GM18507 (cell line): Measurements from ENCODE around the gene TPRN.
A peak's percentile ranks its signal among the peaks of the same experiment; 100 is the strongest.

Experiments used
- DNase-seq: peaks from one replicate; pipeline ENCODE4 v3.0.0; 2011; ENCODE audit warnings: low read depth; ENCODE audit not compliant: insufficient read length; ENCODE audit errors: extremely low spot score
- FAIRE-seq: peaks from 2 replicates; lab custom pipeline; 2011; peaks lifted over from hg19 to GRCh38; lab: Jason Lieb, UNC

TPRN gene

DNA sequence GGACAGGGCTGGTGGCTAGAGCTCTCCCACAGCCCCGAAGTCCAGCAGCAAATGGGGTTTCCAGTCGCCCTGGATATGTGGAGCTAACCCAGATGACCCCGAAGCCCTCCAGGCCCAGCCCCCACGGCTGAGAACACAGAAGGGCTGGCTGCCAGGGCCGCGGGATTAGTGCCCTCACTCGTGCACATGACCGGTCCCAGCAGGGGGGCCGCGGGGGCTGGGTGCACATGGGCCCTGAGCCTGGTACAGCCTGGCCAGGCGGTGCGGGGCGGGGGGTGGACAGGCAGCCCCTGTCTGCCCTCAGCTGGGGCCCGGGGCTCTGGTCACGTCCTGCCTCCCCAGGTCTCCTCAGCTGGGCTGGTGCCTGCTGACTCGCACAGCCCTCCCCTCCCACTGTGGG is 6.2 kb downstream of the TPRN start:
- DNase-seq (no peak), FAIRE-seq (no peak)

DNA sequence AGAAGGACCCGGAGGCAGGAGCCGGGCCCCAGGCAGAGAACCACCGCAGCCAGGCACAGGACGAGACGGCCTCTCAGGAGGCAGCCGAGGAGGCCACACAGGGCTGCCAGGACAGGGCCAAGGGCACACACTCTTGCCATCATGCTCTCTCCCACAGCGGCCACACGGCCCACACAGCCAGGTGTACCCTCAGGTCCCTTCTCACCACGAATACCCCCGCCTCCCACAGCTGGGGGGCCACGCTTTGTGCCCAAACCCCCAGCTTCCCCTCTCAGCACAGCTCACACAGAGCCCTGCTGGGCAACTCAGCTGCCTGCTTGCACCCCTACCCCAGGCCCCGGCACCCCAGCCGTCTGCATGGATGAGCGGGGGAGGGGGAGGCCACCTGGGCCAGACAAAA is 6.8 kb downstream of the TPRN start:
- FAIRE-seq (no peak), DNase-seq (no peak)

DNA sequence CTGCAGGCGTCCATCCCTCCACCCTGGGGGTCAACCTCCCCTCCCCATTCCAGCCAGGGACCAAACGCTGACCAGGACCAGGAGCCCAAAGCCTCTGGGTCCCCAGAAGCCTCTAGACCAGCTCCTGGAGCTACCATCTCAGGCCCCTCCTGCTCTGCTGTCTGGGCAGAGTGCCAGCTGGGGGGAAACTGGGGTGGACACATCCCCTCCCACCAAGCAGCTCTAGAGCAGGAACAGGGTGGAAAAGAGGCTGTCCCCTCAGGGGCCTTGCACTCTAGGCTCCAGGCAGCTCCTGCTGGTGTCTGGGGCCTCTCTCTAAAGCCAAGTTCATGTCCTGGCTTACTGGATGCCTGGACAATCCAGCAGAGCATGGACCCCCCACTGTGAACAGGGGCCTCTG is 7.7 kb downstream of the TPRN start:
- DNase-seq (no peak), FAIRE-seq (no peak)

DNA sequence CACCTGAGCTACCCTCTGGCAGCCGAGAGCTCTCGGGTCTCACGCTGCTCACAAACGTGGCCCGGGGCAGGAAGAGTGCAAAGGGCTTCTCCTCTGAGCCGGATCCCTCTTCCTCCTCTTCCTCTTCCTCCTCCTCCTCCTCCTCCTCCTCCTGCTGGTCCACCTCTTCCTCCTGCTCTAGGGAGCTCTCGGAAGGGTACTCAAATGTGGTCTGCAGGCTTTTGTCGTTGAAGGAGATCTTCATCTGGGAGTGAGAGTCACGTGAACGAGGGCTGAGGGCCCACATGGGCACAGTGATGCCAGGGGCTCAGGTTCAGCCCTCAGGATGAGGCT is 8.1 kb downstream of the TPRN start:
- DNase-seq: no peak
- FAIRE-seq: no peak

DNA sequence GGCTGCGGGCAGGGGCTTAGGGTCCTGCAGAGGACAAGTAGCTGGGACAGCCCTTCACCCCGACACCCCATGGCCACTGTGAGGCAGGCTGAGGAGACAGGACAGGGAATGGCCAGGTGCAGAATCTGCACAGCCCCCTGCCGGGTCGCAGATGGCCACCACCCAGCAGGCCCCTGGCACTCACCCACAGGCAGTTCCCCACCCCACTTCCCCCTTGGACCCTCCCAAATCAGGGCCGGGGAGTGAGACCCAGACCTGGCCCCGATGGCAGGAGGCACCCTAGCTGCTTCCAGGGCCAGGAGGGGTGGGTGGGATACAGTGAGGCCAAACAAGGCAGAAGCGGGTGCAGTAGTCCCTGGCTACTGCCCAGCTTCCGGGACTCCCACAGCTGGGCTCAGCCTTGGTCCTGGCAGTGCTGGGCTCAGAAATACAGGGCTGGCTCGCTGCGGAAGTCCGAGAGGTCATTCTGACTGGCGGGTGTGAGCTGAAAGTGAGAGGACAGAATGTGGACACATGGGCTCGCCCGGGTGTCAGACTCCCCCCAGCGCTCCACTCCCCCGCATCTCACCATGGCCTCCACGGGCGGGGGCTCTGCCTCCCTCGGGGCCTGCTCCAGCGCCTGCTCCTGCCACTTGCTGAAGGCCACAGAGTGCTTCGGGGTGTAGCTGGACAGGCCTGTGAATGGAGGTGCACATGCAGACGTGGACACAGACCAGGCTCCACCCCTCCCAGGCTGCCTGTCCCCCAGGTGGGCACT is 8.7 kb downstream of the TPRN start:
- FAIRE-seq: no peak
- no peak for DNase-seq

DNA sequence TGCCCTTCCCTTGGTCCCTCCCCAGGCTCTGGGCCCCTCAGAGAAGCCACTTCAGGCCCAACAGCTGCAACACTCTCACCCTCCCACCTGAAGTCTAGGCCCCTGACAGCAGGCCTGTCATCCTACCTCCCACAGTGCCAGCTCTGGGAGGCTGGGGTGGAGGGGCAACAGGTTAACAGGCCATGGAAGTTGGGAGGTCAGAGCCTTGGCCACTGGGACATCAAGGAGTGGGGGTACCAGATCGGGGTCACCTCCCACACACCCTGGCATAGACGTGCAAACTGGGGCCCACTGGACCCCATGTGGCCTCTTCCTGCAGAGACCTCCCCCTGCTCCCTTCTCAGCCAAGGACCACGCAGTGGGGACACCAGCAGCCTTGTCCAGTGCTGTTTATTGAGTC is 9.3 kb downstream of the TPRN start:
- DNase-seq (no peak), FAIRE-seq (no peak)

DNA sequence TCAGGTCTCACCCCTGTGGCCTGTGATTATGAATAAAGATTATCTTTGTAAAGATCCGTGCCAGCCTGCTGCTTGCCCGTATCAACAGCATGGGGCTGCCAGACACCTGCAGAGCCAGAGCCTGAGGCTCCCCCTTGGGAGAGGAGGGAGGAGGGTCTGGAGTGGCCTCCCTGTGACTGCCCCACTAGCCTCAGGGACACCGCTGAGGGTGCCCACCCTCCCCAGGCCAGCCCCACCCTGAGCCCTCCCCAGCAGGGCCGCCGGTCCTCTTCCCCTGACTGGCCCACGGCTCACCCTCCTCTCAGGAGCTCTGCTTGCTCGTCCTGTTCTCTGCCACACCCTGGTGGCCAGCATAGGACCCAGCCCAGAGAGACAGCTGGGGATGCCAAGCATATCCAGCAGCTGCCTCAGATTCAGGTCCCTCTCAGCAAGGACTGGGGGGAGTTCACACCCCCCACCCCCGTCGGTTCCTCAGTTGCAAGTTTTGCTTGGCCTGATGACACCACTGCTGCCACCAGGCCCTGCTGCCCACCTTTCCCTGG is 10.2 kb downstream of the TPRN start:
- DNase-seq (no peak), FAIRE-seq (no peak)

DNA sequence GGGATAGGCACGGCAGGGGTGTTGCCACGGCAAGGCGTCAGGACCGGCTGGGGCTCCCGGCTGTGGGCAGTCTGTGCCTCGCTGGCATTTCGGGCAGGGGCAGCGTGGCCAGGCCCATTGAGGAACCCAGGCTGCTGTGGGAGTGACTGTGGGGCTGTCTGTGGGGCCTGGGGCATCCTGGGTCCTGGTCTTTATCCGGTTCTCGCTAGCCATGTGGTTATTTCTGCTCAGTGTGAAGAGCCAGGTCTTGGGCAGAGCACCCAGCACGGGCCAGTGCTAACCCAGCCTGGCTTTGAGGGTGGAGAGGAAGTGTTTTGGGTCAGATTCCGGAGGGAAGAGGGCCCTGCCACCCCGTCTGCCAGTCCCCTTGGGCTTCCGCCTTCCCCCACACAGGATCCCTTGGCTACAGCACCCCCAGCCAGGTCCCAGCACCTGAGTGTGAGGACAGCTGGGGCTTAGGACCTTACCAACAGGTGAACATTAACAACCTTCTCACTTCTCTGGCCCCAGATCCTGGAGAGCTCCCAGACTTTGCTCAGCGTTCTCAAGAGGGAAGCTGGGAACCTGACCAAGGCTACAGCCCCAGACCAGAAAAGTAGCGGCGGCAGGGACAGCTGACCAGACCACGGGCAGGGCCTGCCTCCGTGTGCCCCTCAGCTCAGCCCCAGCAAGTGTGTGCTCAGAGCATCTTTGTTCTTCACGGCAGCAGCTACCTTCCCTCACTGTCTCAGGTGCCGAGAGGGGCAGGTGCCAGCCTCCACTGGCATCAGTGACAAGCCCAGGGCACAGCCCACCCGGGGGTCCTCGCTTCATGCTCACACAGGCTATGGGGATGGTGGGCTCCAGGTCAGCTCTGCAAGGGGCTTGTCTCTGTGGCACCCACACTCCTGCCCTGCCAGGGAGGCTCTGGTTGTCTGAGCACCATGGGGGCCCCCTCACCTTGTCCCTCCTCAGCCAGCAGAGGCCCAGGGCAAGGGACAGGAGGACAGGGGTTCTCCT is 10.9 kb downstream of the TPRN start:
- DNase-seq (no peak), FAIRE-seq (no peak)

DNA sequence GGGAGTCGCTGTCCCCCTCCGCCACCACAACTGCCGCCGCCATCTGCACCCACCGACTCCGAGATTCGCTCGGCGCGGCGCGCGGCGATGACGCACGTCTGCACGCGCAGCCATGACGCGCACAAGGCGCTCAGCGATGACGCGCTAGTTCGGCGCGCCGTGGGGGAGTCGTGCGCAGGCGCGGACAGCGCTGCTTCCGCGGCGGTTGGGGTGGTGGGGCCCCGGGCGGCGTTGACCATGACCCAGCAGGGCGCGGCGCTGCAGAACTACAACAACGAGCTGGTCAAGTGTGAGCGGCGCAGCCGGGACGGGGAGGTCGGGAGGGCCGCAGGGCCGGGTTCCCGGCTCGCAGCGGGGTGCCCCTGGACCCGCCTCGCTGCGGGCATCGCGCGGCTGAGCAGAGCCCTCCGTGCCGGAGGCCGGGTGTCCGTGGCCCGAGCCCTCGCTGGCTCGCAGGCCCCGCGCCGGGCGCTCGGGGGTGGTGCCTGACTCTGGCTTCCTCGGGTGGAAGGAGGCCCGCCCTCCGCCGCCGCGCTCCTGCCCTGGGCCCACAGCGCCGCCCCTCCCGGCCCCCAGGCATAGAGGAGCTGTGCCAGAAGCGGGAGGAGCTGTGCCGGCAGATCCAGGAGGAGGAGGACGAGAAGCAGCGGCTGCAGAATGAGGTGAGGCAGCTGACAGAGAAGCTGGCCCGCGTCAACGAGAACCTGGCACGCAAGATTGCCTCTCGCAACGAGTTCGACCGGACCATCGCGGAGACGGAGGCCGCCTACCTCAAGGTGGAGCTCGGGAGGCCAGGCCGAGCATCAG is 11.8 kb downstream of the TPRN start, which contains the start of the genes ANAPC2 and SSNA1:
Gene ANAPC2, minus strand, starts transcription at position 71 of the 807 bp plus-strand sequence. Its CDS starts 28 bp downstream, at position 43.
Gene SSNA1, plus strand, starts transcription at position 187 of the 807 bp plus-strand sequence. Its CDS starts 51 bp downstream, at position 238.
- DNase-seq (peak; percentile 83), FAIRE-seq (peak; percentile 97)

DNA sequence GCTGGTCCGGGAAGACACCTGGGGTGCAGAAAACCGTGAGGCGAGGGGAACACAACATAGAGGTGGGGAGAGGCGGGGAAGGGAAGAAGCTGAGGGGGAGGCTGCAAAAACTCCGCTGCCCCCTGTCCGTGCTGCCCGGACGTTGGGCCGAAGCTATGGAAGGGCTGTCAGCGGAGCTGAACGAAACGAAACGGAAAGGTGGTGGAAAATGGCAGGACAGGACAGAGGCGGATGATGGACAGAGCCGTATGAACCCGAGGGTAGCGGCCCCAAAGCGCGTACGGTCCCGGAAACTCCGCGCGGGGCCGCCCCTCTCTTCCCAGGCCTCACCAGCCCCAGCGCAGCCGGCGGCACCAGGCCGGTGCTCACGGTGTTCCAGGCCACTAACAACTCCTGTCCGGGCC is 12.5 kb downstream of the TPRN start:
- DNase-seq (no peak), FAIRE-seq (no peak)

DNA sequence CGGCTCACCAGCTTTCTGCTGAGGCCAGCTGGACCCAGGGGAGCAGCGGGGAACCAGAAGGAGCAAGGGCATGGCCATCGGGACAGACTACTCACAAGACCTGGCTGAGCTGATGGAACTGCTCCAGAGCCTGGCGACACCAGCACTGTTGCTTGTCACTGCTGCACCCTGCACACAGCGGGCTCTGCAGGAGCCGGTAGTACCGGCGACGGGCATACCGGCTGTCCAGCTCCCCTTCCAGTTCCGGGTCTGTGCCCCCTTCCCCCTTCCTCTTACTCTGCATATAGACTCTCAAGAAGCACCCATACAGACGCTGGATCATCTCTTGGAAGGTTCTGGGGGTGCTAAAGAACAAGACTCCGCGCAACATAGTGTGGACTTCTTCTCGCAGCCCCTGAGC is 13.2 kb downstream of the TPRN start:
- no peak for DNase-seq
- FAIRE-seq: no peak

DNA sequence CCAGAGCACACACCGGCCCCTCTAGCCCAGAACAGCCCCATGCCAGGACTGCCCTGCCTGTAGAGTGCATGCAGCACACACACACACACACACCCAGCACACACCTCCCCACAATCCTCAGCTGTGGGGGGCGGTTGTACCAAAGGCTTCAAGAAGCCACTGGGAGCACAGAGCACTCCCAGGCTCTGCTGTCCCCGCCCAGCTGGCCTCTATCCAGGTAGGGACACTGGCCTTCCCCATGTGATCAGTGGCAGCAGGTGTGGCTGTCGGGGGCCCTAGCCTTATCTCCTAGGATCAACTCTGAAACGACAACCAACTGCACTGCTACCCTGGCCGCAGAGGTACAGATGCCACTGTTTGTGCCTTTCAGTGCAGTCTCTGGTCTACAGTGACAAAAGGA is 14.2 kb downstream of the TPRN start:
- FAIRE-seq (no peak), DNase-seq (no peak)

DNA sequence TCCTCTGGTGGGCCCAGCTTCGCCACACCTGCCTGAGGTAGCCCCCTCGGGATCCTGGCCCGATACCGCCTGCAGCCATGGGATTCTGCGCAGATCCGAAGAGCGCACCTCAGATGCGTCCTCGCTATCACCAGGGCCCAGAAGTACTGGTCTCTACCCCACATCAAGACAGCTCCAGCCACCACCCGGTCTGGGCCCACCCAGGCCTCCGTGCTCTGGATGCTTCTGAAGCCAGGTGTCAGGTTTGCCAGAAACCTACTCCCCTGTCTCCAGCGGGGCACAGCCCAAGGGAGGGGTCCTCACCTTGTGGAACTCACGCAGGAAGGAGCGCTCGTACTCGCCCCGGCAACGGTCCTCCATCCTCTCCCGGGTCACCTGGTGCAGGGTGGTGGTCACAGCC is 14.6 kb downstream of the TPRN start:
- DNase-seq (no peak), FAIRE-seq (no peak)

DNA sequence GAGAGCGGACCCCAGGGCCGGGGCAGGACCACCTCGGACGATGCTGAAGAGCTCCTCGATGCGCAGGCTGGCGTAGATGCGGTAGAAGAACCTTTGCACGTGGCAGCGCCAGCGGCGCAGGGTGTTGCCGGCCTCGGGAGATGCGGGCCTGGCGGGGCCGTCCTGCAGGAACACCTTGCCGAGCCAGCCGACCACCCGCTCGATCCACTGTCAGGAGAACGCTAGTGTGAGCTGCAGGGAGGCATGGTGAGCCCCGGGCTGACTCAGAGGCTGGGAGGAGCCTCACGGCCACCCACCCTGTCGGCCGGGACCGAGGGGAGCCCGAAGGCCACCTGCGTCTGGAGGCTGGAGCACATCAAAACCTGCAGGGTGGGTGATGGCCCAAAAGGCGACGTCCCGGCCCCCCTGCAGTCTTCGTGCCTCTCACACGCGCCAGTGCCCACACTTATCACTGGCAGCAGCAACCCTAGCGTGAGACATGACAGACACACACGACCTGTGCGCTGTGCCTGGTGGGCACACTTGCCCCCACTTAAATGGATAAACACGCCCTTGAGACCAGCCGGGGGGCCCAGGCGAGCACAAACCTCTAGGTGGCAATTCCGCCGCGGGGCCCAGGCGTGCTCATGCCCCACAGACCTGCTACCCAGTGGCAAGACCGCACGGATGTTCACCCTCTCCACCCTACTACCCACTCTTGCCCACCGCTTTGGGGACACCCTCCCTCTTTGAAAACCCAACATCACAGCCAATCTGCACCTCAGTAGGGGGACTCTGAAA is 15.5 kb downstream of the TPRN start:
- no peak for FAIRE-seq
- no peak for DNase-seq

DNA sequence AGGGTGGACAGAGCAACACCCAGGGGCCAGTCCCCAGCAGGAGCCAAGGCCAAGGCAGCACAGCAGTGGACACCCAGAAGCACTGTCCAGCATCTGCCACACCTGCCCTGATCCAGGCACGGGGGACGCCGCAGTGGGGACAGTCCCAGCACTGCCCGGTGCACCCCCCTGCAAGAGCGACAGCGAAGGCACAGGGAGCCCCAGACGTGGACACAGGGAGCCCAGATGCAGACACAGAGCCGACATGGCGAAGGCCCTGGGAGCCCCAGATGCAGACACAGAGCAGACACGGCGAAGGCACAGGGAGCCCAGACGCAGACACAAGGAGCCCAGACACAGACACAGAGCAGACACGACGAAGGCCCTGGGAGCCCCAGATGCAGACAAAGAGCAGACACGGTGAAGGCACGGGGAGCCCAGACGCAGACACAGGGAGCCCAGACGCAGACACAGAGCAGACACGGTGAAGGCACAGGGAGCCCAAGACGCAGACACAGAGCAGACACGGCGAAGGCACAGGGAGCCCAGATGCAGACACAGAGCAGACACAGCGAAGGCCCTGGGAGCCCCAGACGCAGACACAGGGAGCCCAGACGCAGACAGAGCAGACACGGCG is 16.5 kb downstream of the TPRN start:
- no peak for DNase-seq
- no peak for FAIRE-seq

DNA sequence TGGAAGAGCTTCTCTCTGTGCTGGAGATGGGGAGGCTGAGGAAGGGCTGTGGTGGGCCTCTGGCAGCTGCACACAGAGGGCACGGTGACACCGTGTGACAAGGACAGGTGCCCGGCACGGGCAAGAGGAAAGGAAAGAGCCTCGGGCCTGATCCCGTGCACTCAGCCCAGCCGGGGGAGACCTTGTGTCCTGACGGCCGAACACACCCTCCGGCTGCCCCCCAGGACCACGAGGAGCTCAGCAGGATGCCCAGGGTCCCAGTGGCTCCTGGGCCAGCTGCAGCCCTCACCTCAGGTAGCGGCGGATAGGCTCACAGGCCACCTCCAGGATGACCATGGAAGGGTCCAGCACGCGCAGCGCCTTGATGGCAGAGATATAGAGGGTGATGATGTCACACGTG is 17.7 kb downstream of the TPRN start:
- FAIRE-seq: no peak

DNA sequence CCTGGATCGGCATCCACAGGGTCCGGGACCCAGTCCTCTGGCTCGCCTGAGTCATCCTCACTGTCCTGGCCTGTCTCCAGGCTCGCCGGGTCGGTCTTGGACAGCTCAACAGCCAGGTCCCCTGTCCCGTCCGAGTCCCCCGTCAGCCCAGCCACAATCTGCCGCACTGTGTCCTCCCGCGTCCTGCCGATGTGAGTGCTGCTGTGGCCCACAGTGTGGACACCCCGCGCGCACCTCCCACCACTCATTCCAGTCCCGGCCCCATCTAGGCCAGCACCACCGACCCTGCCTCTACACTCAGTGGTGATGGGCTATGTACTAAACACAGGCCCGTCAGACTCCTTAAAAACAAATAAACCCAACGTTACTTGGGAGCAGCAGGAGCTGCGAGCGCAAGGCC is 18.9 kb downstream of the TPRN start:
- DNase-seq (no peak), FAIRE-seq (no peak)

More for the DNA sequence above, 17.7 kb downstream of the TPRN start:
- DNase-seq: no peak

DNA sequence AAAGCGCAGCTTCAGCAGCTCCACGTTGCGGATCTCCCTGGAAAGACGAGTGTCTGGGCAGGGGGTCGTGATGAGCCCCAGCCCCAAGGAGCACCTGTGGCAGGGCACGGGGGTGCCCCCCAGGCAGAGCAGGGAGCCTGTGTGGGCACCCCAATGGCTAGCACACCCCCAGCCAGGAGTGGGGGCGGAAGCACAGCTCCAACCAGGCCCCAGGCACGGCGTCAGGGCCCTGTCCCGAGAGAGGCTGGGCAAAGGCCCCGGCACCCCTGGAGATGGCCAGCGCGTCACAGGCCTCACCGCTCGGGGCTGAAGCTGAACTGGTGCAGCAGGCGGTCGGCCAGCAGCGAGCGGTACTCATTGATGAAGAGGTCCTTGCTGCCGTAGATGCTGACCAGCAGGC is 20.1 kb downstream of the TPRN start:
- no peak for FAIRE-seq

More for the DNA sequence above, 20.1 kb downstream of the TPRN start:
- DNase-seq: no peak
